ENCODE measurements around the gene SNAP25.

- no peak for TF ChIP-seq EZH2 (IDR thresholded peaks at IDR 0.05)
- no peak for TF ChIP-seq POLR2AphosphoS5 (IDR thresholded peaks at IDR 0.05; ENCODE audit: borderline replicate concordance, low read depth, low read length)
Observed at GRCh38 chr20:10312111-10312510, 93.5 kb downstream of the SNAP25 start.

Data from SK-N-MC (cell line).